NCI-H187 (cell line): Measurements from ENCODE around the gene LBP.
"Not testable (repeated sequence)": the region's sequence is repeated elsewhere in the genome, so short reads cannot be mapped to it uniquely, and the experiment has no call there.

Source experiments
- DNase-seq, 2 experiments: peaks; one replicate each; lab custom pipeline; 2025; lab: John Stamatoyannopoulos, UW

LBP gene

DNA sequence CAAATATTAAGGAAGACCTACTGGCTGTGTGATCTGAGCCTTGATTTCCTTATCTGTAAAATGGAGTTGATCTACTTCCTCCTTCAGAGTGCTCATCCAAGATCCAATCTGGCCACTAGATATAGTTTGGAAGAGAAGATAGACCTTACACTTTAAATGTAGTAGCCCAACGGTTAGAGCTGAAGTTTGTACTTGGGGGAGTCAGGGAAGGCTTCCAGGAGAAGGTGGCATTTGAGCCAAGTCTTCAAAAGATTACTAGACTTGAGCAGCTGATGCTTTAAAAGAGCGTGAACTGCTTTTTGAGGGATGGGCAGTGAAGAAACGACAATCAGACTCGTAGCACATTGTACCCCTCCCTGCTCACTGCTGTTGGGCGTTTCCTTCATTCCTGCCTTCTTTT is 3.6 kb downstream of the LBP start:
- DNase-seq = no peak

DNA sequence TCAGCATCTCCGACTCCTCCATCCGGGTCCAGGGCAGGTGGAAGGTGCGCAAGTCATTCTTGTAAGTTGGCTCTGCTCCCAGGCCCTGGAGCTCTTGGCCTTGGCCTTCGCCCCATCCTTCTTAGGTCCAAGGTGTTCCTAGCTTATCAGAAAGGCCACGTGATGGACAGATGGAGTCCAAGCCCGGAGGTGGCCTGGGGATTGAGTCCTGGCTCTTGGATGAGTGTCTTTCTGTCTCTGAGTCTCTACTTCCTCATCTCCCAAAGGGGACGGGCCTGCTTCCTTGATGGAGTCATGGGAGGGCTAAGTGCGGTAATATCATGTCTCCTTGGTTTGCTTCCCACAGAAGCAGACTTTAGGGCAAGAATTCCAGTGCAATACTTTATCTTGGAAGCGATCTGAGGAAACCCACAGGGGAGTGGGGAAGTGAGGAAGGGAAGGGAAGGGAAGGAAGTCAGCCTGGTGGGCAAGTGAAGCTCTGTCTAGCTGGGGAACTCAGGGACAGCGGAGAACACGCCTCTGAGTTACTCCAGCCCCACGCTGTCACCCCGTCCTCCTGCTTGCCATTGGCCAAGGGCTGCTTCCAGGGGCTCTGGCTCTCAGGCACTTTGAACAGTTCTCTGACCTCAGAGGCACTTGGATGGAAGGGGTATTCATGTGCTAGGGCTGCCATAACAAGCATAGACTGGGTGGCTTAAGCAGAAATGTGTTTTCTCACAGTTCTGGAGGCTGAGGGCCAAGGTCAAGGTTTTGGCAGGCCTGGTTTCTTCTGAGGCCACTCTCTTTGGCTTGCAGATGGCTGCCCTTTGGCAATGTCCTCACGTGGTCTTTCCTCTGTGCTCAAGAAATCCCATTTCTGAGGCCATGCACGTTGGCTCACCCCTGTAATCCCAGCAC is 4.8 kb downstream of the LBP start:
- DNase-seq = no peak

DNA sequence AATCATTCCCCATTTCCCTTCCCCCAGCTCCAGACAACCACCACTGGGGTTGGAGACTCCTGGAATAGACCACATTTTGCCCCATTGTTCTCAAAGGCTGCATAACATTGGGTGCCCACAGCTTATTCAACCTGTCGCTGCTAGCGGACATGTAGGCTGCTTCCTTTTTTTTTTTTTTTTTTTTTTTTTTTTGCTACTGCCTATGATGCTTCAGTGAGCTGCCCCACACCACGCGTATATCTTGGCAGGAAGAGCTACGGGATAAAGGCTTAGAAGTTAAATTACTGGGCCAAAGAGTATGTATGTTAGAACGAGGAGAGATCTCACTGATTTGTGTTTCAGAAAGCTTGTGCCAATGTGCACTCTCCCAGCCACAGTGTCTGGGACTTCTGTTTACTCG is 7.0 kb downstream of the LBP start:
- DNase-seq = no peak

DNA sequence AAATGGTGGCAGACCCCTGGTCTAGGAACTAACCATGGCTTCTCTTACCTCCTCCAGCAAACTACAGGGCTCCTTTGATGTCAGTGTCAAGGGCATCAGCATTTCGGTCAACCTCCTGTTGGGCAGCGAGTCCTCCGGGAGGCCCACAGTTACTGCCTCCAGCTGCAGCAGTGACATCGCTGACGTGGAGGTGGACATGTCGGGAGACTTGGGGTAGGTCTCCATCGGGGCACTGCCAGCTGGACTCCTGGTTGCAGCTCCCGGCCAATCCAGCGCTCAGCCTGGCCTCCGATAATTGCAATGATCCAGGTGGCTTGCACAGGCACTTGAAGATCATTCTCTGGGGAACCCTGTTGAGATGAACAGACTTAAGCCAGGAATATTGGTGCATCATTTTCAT is 7.9 kb downstream of the LBP start:
- no peak for DNase-seq

DNA sequence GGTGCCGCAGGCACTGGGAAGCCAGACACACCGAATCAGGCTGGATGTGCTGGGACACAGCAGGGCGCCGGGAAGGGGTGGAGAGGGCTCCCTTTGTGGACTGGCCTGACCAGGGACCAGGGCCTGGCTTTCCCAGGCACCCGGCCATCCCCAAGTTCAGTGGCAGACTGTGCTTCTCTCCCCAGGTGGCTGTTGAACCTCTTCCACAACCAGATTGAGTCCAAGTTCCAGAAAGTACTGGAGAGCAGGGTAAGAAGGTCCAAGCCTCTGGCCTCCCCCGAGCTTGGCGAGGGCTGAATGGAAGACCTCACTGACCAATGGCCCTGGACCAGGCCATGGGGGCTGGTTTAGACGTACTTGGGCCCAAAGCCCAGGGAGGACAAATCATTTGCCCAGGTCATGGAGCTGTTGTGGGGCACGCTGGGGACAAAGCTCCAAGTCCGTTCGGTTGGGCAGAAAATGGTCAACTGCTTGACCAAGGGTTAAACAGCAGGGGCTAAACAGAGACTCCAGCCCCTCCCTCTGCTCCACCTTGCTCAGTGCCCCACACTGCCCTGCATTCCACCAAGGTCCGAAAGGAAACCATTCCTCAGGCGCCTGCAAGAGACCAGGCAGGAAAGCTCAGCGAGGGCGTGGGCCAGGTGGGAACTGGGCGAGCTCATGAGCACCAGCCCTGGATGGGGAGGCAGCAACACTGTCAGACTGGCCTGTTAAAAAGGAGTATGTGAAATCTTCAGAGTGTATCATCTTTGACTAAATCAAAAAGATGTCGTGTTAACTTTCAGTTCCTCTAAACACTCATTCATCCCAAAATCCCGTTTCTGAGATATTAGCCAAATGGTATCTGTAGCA is 9.1 kb downstream of the LBP start:
- no peak for DNase-seq

DNA sequence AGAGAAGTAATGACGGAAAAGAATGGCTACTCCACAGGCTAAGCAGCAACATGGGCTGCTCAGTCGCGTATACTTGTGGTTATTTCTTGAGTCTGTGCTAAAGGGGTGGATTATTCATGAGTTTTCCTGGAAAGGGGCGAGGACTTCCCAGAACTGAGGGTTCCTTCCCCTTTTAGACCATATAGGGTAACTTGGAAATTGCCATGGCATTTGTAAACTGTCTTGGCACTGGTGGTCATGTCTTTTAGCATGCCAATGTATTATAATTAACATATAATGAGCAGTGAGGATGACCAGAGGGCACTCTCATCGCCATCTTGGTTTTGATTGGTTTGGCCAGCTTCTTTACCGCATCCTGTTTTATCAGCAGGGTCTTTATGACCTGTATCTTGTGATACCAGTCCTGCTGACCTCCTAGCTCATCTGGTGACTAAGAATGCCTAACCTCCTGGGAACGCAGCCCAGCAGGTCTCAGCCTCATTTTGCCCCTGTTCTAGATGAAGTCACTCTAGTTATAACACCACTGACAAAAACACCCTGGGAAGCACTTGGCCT is 11.4 kb downstream of the LBP start:
- DNase-seq = no peak

DNA sequence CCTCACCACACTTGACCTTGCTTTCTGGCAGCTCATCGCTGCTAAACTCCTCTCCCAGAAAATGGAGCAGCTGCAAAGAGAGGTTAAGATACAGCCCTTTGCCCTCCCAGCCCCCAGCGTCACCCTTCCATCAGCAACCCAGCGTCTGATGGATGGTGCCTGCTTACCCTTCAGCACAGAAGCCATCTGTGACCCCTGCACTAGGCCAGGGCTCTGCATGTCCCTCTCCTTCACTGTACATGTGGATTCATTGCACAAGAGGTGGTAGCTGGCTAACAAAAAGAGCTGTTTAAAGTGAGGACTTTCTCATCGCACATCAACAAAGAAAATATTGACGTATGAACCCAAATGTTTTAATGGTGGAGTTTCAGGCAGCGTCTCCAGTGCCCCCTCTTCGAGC is 12.3 kb downstream of the LBP start:
- no peak for DNase-seq

DNA sequence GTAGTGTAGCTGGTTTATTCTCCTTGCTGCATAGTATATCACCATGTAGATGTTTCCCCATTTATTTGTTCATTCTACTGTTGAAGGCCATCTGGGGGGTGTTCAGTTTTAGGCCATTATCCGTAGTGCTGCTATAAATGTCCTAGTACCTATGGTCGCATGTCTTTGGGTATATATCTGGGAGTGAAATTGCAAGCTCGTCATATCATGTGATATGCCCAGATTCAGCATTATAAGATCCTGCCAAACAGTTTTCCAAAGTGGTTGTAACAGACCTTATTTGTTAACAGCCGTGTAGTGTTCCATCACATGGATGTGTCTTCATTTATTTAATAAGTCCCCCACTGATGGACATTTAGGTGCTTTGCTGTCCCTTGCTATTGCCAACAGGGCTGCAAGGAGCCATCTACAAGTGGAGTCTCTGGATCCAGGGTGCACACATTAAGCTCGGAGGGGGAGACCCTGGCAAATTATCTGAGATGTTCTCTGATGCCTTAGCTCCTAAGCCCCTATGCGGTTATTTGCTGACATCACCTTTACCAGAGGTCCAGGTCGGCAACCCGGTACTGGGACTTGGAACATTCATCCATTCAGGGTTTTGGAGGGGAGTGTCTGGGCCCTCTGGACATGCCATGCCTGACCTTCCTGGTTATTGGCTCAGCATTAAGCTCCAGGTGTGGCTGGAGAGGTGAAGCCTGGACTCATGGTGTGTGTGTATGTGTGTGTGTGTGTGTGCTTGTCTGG is 16.9 kb downstream of the LBP start:
- no peak for DNase-seq

DNA sequence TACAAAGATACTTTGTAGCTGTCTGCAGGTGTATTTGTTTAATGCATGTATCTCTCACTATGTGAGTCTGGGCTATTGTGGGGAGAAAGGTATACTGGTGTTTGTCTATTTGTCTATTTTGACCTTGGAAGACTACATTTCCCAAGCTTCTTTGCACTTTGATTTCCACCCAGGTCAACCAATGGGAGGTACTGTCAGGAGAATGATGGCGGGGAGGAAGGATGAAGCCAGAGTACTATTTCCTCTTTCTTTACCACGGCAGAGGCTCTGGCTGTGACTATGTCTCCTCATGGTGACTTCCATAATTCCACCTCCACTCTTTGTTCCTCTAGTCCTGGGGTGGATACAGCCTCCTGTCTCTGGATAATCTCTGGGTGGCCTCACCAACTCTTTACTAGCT is 23.1 kb downstream of the LBP start:
- DNase-seq = no peak

DNA sequence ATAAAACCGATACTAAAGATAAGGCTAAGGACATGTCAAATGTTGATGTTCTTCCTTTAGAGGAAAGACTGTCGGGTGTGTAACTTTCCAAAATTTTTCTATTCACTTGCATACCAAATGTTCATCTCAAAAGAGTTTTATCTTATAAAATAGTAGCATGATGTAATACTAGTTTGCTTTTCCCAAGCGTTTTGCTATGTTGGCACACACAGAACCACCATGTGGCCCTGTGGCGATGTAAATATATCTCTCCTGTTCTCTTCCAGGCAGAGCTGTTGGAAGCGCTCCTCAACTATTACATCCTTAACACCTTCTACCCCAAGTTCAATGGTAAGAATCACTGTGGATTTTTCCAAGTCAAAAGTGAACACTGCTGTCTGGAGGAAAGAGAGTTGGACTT is 26.5 kb downstream of the LBP start:
- DNase-seq = no peak

DNA sequence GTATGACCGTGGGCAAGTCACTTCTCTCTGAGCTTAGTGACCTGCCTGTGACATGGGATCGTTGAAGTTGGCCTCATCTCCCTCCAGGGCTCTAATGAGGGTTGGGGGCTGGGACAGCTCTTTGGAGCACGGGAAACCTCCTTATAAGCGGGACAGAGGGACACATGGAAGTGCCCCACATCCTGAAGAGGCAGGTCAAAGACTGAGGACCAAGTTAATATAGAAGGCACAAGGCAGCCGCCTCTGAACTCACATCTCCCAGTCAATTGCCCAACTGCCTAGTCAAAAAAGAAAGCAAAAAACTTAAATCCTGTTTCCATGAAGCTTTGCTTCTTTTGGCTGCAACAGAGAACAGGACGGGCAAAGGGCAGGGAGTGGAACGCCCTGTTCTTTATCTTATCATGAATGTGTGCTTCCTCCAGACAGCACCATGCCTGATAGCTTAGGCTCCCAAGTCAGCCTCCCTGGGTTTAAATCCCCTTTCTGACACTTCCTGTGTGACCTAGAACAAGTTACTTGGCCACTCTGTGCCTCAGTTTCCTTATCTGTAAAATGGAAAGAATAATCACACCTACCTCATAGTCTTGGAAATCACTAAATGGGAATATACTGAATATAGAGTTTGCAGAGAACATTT is 27.1 kb downstream of the LBP start:
- DNase-seq = no peak

DNA sequence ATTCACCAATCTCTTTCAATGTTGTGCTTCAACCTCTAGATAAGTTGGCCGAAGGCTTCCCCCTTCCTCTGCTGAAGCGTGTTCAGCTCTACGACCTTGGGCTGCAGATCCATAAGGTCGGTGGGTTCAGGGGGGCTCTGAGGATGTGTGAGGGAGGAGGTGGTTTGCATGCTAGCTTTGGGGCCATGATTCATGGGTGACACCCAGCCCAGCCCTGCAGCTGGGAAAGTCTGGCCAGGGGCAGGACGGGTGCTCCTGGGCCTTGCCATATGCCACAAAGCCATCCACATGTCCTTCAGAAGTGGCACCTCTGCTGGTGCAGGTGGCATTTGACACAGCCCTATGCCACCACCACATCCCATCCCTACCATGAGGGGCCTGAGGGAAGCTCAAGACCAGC is 27.6 kb downstream of the LBP start:
- DNase-seq = no peak

DNA sequence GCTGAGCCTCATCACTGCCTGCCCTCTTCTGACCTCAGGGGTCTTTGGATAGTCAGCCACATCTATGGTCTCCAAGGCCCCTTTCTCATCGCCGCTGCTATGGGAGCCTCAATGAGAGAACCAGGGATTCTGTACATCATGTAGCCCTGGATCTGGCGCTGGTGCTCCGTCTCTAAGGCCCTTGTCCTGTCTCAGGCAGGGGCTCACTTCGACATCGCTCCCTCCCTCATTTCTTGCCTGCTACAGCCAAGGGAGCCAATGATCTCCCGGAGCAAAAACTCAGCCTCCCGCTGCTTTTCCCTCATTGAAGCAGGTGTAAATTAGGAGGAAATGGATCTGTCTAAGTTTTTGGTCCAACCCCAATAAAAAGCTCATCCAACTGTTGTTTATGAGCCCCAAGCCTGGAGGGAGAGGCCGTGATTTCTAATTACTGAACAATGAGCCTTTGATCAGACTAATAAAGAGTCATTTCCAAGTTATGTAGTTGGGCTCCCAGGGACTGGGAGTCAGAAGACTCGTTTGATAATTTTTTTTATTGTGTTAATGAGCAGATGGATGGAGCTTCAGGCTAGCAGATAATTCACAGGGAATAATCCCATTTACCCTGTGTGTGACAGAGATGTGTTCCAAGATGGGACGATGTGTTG is 30.9 kb downstream of the LBP start:
- DNase-seq = no peak

DNA sequence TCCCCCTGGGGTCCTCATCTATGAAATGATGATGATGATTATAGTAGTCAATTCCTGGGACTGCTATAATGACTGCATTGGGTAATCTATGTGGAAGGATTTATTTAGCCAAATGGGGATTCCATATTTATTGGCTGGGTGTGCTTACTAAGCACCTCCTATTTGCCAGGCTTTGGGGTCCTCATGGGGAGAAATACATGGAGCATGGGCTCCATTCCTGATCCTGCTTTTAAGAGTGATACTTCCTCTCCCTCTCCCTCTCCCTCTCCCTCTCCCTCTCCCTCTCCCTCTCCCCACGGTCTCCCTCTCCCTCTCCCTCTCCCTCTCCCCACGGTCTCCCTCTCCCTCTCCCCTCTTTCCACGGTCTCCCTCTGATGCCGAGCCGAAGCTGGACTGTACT is 31.6 kb downstream of the LBP start:
- DNase-seq = not testable (repeated sequence)

DNA sequence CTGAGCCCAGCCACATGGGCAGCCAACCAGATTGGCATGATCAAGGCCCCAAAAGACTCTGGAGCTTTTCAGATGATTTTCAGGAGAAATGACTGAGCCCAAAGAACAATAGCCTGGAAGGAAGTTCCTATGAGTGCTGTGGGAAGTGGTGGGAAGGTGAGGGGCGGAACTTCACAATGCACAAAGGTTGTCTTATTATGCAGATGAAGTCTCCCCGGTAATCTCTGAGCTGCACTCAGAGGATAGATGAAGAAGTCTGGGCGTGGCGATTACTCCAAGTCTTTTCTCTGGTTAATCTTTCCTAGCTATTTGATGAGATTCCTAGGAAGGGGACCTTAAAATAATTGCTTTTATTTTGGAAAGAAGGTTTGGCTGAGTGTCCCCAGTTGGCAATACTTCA is 36.9 kb downstream of the LBP start:
- DNase-seq = no peak

DNA sequence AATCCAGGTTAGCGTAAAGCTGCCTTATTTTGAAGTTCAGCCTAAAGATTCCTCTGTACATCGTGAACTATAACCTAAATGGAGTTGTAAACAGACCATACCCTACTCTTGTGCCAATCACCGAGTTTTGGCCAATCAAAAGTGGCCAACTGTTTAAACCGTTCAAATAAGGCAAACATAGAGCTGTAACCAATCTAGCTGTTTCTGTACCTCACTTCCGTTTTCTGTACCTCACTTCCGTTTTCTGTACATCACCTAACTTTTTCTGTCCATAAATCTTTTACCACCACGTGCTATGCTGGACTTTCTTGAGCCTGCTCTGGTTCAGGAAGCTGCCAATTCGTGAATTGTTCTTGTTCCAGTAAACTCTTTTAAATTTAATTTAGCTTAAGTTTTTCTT is 39.7 kb downstream of the LBP start:
- no peak for DNase-seq

DNA sequence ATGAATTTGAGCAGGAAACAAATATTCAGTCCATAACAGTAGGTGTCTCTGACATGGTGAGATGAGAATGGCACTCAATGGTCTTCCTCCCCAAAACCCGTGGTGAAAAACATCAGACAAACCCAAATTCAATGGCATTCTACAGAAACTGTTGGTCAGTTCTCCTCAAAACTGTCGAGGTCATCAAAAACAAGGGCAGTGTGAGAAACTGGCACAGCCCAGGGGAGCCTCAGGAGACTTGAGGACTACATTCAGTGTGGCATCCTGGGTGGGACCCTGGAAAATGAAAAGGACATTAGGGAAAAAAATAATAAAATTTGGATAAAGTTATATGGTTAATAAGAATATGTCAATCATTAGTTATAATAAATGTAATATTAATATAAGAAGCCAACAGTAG is 40.6 kb downstream of the LBP start:
- no peak for DNase-seq

DNA sequence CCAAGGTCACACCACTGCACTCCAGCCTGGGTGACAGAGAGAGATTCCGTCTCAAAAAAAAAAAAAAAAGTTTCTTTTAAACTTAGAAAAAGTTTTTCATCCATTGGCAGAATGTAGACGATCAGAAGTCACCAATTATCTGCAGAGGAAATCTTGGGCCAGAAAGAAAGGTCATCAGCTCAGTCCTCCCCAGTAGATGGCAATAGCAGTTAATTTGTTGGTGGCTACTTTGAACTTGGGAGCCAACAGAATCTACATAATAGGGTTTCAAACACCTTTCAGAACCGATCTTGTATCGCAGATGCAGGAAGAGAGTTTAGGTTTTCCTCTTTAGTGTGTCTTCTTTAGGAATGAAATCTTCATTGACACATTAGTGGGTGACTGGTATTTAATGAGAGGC is 41.7 kb downstream of the LBP start:
- DNase-seq = no peak

DNA sequence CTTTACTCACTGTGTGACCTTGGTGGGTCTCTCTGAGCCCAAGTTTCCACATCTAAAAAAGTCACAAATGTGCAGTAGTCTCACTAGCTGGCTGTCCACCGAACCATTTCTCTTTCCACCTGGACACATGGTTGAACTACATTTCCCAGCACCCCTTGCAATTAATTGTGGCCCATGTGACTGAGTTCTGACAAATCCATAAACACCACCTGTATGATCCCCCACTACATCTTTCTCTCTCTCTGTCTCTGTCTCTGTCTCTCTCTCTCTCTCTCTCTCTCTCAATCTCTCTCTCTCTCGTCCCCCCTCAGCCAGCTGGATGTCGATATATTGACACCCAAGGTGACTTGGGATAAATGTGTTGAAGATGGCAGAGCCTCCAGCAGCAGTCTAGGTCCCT is 46.1 kb downstream of the LBP start:
- no peak for DNase-seq

DNA sequence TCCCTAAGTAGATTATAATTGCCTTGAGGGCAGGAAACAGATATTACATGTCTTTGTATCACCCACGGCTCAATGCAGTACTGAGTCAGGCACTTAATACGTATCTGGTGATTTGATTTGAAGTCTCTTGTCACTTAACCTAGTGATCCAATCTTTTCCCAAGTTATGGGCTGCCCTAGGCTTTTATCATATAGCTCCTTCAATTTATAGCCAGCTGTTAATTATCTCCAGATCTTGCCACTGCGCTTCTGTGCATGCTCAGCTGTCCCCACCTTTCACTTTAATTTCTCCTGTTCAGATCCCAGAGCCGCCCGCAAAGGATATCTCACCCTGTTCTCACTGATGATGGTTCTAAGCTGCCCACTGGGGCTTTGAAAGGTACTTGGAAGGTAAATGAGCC is 47.0 kb downstream of the LBP start:
- no peak for DNase-seq

DNA sequence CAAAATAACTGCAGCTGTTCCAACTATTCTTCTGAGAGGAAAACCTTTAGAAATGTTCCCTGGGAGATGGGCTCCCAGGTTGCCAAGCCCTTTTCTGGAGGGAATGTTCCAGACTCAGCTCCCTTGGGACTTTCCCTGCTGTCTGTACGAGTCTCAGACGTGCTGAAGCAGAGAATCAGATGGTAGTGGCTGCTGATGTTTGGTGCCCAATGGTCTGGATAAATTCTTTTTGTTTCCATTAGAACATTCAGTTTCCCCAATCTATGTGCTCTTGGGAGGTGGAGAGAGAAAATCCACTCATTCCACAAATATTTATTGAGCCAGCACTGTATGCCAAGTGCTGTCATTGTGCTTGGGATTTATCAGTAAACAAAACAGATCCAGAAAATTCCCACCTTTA is 48.9 kb downstream of the LBP start:
- DNase-seq = no peak
